Stimulated activated CD4-positive, alpha-beta T cell treated with anti-CD3 and anti-CD28 coated beads, Interleukin-4, amount 100 ng/mL, for 4 hours (primary cell): ENCODE data around the gene AMN.

Experiments
- DNase-seq, 2 experiments: peaks; one replicate each; pipeline ENCODE4 v3.0.0-alpha.2; 2020

AMN gene

GRCh38 chr14:102947321-102948103, 25.0 kb downstream of the AMN start:
- no peak for DNase-seq

- no peak for DNase-seq
These were observed 26.2 kb downstream of the AMN start for GRCh38 chr14:102948698-102949061.

GRCh38 chr14:102949062-102949800, 26.8 kb downstream of the AMN start:
- DNase-seq: peak; percentile 15 to 27

GRCh38 chr14:102949801-102950451, 27.5 kb downstream of the AMN start:
- DNase-seq: no peak

- DNase-seq: no peak
These were observed 28.6 kb downstream of the AMN start for GRCh38 chr14:102951034-102951433.

GRCh38 chr14:102951799-102952198, 29.3 kb downstream of the AMN start:
- no peak for DNase-seq

GRCh38 chr14:102952276-102952675, 29.8 kb downstream of the AMN start:
- DNase-seq: no peak

- DNase-seq: no peak
These were observed 30.6 kb downstream of the AMN start for GRCh38 chr14:102953100-102953499.

- no peak for DNase-seq
These were observed 31.8 kb downstream of the AMN start for GRCh38 chr14:102954081-102954789.

GRCh38 chr14:102955636-102956408, 33.4 kb downstream of the AMN start:
- DNase-seq: no peak

GRCh38 chr14:102957222-102957621, 34.8 kb downstream of the AMN start:
- no peak for DNase-seq

- no peak for DNase-seq
These were observed 36.0 kb downstream of the AMN start for GRCh38 chr14:102958461-102958860.

- DNase-seq: no peak
These were observed 39.7 kb downstream of the AMN start for GRCh38 chr14:102962111-102962627.

GRCh38 chr14:102964152-102964730, 41.8 kb downstream of the AMN start:
- no peak for DNase-seq

GRCh38 chr14:102965282-102965681, 42.8 kb downstream of the AMN start:
- no peak for DNase-seq

GRCh38 chr14:102965971-102966655, 43.6 kb downstream of the AMN start:
- no peak for DNase-seq

- no peak for DNase-seq
These were observed 44.4 kb downstream of the AMN start for GRCh38 chr14:102966681-102967505.

GRCh38 chr14:102967506-102967795, 45.0 kb downstream of the AMN start:
- DNase-seq: no peak

- DNase-seq: no peak
These were observed 45.8 kb downstream of the AMN start for GRCh38 chr14:102968306-102968705.

GRCh38 chr14:102969060-102969791, 46.8 kb downstream of the AMN start:
- no peak for DNase-seq
